Measurements from ENCODE around the gene PADI6.

The PADI6 gene

DNA sequence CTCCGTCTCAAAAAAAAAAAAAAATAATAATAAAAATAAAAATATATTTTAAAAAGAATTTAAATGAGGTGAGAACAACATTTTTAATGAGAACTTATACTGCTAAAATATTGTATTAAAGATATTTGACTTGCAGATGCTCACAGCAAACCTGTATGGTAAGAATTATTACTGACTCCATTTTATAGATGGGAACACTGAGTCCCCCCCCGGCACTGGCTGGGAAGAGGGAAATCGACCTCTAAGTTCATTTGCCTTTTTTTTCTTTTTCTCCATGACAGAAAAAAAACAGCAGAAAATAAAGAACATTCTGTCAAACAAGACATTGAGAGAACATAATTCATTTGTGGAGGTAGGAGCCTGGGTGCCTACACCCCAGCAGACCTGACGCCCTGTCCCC lies 13.4 kb upstream of the PADI6 start:
- DNase-seq, result no peak

DNA sequence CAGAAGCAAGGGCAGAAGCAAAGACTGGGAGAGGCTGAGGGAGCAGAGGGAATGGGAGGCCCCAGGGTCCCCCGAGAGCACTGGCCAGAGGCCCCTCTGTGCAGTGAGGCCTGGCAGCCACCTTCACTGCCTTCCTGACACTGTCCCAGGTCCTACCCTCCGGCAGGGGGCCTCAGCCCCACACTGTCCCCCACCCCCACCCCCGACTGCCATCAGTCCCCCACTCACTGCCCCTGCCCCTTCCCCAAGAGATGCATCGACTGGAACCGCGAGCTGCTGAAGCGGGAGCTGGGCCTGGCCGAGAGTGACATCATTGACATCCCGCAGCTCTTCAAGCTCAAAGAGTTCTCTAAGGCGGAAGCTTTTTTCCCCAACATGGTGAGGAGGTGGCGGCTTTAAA lies 13.0 kb upstream of the PADI6 start:
- no peak for DNase-seq

DNA sequence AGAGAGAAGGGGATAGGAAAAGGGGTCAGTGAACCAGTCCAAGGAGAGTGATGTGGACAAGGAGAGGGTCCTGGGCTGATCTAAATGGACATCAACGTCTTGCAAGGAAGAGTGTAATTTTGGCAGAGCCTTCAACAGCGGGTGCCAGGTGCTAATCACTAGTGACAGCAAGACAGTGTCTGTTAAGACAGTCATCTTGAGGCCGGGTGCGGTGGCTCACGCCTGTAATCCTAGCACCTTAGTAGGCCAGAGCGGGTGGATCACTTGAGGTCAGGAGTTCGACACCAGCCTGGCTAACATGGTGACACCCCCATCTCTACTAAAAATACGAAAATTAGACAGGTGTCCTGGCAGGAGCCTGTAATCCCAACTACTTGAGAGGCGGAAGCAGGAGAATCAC lies 12.2 kb upstream of the PADI6 start:
- DNase-seq, result no peak

DNA sequence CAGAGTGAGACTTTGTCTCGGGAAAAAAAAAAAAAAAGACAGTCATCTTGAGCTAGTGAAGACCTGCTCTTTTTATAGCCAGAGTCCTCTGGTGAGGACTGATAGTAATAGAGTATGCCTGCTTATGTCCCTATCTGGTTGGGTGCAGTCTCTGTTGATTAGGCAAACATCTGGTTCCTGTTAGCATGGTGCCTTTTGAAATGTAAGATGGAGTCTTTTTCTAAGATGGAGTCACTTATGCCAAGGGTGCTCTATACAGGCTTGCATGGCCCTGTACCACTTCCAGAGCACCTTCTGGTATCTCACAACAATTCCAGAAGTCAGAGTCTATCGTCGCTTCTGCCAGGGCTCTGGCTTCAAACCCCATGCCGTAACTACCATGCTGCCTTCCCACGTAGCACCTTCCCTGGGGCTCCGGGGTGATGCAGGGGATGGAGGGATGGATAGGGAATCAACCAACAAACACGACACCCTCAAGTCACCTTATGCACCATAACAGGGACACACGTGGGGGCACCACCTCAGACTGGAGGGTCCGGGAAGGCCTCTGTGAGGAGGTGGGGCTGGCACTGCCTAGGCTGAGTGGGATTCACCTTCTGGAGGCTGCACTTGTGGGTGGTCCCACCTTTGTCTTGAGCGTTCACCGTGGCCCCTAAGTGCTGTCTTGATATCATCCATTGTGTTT lies 11.6 kb upstream of the PADI6 start:
- no peak for DNase-seq

DNA sequence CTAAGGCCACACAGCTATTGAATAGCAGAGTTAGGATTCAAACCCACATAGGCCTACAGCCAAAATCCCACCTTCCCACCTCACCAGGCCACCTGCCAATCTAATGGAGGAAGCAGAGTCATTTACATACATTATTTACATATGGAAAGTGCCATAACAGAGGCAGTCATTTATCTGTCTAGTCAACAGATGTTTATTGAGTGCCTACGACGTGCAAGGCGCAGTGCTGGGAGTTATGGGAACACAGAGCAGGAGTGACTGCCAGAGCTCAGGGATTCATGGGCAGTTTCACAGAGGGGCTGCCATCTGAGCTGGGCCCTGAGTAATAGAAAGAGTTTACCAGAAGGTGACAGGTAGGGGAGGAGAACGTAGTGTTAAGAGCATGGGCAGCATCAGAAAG lies 10.3 kb upstream of the PADI6 start:
- DNase-seq, result no peak

DNA sequence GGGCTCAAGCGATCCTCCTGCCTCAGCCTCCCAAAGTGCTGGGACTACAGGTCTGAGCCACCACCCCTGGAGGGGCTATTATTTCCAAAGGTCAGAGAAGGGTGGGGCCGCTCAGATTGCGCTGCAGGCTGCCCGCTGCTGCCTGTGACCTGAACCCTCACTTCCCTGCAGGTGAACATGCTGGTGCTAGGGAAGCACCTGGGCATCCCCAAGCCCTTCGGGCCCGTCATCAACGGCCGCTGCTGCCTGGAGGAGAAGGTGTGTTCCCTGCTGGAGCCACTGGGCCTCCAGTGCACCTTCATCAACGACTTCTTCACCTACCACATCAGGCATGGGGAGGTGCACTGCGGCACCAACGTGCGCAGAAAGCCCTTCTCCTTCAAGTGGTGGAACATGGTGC lies 8.6 kb upstream of the PADI6 start:
- no peak for DNase-seq

DNA sequence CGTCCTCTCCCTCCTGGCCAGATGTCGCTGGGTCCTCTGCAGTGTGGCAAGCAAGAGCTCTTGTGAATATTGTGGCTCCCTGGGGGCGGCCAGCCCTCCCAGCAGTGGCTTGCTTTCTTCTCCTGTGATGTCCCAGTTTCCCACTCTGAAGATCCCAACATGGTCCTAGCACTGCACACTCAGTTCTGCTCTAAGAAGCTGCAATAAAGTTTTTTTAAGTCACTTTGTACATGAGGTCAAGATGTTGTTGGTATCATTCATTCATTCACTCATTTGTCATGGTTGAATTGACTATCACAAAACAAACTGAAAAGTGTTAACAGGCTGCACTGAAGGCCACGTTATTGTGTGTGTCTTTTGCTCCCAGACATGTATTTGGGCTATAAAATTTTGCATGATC lies 8.2 kb upstream of the PADI6 start:
- no peak for DNase-seq

DNA sequence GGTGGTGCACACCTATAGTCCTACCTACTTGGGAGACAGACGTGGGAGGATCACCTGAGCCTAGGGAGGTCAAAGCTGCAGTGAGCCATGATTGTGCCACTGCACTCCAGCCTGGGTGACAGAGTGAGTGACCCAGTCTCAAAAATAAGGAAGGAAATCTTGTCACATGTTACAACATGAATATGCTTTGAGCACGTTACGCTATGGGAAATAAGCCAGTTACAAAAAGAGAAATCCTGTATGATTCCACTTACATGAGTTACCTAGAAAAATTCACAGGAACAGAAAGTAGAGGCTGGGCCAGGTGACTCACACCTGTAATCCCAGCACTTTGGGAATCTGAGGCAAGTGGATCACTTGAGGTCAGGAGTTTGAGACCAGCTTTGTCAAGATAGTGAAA lies 6.7 kb upstream of the PADI6 start:
- DNase-seq, result no peak

DNA sequence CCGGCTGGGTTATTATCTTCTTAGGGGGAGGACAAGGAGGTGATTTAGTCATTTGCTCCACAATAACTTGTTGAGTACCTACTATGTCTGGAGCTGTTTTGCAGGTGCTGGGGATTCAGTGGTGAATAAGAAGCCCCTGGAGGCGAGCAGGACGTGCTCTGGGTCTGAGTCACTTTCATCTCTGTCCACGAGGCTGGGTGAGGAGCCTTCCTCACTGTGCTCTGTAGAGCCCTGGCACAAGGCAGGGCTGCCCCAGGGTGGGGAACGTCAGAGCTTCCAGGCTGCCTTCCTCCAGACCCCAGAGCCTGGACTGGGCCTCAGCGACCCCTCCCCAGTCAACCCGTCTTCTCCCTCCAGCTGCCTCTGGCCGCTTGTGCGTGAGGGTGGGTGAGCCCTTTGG lies 2.5 kb upstream of the PADI6 start:
- no peak for DNase-seq

DNA sequence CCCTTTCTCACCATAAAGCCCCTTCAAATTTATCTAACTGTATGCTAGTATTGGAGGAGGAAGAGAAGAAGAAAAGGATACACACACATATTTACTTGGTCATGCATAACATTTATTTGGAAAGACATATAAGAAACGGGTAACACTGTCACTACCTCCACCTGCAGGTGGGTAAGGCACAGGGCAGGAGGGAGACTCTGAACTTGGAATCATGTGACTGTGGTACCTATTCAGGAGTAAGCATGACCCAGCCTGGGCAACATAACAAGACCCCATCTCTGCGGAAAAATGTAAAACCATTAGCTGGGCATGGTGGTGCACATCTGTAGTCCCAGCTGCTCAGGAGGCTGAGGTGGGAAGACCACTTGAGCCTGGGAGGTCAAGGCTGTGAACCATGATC lies 1.4 kb upstream of the PADI6 start:
- no peak for DNase-seq

DNA sequence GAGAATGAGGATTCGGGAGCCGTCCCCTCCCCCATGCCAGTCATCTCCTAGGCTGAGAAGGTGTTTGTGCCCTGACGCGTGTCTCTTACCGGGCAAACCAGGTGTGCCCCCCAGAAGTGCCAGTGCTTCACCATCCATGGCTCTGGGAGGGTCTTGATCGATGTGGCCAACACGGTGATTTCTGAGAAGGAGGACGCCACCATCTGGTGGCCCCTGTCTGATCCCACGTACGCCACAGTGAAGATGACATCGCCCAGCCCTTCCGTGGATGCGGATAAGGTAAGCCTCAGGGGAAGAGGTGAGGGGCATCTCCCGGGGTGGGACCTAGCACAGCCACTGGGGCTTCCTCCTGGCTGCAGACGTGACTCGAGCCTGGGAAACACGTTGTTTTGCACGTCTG lies 959 bp downstream of the PADI6 start:
- no peak for DNase-seq

DNA sequence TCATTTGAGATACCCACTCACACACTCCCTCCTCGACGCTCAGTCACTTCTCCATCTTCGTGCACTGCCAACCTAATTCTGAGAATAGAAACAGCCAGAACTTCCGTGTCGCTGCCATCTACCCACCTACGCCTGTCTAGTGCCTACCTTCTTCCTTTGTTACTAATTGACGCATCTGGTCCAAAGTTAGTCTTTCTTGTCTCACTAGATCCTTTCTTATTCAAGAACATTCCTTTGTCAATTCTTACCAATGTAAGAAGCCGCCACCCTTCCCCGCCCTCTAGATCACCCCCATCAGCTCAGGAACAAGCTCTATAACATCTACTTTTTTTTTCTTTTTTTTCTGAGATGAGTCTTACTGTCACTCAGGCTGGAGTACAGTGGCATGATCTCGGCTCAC lies 3.7 kb downstream of the PADI6 start:
- no peak for DNase-seq

DNA sequence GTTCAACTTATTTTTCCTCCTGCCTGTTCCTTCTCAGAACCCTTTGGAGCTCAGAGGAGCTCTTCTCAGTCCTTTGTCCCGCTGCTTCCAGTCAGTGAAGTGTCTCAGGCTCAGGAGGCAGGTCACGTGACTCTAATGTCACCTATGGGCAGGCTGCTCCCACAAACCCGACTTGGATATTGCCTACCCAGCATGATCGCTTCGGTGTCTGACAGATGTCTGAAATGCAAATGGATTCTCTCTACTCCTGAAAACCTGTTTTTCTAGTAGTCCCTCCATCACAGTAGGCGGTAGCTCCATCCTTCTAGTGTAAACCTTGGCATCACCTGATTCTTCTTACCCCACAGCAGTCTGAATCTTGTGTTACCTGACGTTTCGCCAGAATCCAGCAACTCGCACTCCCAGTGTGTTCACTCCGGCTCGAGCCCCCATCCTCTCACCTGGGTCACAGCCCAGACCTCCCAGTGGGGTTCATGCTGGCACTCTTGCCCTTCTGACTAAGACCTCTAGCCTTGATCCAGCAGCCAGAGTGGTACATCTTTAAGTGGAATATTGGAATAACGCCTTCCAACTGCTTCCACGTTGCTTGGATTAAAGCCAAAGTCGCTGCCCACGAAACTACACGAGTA lies 5.4 kb downstream of the PADI6 start:
- no peak for DNase-seq

DNA sequence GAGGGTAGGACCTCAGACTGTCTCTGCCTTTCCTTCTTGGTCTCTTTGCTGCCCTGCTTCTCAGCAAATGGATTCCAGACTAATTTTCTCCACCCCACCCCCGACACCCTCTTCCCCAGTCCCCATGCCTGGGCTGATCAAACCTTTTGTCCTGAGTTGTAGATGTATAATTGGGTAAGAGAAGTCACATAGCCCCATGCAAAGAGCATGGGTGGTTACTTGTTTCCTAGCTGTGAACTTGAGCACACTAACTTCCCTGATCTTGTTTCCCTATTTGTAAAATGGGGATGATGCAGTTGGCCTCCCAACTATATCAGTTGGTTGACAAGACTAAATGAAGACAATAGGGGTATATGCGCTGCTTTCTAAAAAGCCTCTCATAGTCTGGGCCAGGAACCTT lies 9.2 kb downstream of the PADI6 start:
- no peak for DNase-seq

DNA sequence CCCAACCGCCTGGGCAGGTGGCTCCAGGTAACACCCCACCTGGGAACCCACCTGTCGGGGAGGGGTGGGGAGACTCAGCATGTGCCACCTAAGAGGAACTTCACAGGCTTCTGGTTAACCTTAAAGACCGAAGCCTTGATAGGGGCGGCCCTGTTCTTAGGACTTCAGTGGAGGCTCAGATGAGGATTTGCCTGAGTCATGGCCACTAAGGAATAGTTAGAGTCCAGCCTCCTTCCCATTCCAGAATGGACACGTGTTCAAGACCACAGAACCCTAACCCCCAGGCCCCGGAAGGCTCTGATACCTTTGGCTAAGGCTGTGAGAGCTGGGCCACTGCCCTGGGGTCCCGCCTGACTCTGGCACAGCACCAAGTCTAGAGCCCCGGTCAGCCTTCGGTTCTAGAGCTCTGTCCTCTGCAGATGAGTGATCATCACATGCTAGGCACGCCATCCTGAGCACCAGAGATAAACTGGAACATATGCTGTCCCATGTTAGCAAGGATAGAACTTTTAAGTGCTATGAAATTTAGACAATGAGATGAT lies 20.3 kb downstream of the PADI6 start:
- DNase-seq, result no peak

DNA sequence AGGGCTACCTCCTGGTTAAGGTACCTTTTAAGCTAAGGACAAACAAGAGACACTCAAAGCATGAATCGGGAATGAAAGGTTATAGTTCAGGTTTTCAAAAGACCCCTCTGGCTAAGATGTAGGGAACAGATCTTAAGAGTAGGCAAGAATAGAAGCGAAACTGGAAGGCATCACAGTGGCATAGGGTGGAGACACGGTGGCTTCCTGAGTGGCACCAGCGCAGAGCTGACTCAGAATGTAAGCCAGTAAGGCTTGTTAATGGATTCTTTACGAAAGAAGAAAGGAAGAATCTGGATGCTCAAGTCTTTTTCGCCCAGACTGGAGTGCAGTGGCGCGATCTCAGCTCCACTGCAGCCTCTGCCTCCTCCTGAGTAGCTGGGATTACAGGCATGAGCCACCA lies 21.2 kb downstream of the PADI6 start:
- DNase-seq, result no peak

DNA sequence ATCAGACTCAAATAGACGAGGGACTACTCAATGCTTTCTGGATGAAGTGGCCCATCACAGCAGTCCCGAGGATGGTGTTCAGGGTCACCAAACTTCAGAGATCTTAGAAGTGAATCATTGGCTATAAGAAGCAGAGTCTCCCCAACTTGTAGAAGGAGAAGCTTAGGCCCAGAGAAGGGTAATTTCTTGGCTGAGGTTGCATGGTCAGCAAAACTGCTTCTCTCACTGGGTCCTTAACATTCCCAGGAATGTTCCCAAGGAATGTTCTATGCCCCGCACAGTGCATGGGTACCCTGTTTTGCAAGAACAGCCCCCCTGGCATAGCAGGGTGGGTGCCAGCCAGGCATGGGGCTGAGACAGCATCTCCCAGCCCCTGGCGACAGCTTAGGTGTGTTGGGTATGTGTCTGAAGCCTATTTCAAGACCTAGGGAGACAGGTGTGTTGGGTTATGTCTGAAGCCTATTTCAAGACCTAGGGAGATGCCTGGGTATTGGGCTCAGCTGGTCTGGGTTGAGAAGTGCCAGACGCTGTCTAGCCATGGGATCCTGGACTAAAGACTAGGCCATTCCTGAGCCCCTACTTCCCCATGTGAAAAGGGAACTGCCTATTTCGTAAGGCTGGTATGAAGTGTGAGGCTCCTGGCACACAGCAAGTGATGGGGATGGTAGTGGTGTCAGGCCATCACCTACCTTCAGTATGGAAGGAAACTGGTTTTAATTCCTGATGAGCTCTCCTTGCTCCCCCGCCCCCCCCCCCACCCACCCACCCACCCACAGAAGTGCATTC lies 26.1 kb downstream of the PADI6 start:
- DNase-seq, result no peak

DNA sequence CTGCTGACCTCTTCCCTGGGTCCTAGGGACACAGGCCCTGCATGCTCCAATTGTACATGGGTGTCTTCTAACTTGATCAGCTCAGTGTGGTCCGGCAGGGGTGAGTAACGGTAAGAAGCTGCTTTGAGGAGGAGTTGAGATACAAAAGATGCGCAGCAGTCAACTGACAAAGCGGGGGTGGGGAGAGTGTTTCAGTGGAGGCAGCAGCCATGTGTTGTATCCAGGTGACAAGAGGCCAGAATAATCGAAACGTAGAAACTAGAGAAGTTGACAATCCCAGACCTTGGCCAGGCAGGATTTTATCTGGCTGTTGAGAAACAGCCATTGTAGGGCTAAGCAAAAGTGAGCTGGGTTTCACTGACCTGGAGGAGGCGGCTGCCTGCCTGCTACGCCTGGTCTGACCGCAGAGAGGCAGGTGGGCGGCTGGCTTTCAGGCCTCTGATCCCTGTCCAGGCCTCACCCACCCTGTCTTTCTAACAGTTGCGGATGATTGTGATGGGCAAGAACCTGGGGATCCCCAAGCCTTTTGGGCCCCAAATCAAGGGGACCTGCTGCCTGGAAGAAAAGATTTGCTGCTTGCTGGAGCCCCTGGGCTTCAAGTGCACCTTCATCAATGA lies 28.8 kb downstream of the PADI6 start:
- DNase-seq, result no peak

DNA sequence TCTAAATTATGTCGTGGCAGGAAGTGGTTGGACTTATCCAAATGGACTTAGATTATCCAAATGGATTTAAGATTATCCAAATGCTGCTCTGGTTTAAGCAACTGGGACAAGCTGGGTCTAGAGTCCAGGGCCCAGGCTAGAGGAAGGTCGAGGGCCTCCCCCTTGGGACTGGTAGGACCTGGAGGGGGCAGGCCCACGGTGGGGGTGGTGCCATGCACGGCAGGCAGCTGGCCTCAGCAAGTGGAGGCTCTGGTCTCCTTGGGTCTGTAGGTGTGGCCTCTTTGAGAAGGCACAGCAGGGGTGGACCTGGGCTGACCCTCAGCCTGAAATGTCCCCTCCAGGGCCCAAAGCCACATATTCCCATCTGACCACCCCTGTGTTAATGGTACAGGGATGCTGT lies 29.8 kb downstream of the PADI6 start:
- DNase-seq, result no peak

DNA sequence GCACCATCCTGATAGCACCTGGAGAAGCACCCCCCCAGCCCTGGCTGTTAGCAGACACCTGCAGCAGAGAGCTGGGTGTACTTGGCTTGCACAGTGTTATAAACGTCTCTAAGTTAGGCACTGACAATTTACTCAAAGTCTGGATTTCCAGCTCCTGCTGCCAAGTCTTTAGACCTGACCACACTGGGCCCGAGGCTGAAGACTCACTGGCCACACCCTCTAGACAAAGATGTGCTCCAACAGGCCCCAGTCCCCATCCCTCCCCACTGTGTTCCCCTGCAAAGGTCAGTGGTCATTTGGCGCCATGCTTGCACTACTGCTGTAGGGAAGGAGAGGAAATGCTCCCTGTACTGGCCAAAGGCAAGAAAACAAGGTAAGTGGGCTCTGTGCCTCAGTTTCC lies 31.1 kb downstream of the PADI6 start:
- no peak for DNase-seq

DNA sequence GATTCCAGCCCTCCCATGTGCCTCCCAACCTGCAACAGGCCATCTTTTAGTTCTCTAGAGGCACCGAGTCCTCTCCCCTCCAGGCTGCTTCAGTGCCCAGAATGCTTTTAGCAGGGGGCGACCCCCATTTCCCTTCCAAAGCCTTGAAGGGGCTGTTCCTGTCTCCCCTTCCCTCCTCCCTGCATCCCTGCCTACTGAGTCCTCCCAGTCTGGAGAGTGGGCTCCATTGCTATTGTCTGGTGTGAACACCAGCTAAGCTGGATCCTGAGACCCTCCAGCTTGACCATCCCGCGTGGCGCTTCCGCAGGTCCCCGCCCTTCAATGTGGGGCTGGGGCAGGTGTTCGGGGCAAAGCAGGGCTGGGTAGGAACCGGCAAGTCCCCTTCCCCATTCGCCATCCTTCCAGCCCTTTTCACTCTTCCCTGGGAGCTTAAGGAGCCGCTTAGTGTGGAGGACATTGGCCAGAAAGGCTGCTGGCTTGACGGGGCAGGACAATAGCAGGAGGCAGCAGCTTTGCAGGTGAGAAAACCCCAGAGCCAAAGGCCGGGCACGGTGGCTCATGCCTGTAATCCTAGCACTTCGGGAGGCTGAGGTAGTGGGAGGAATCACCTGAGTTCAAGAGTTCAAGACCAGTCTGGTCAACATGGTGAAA lies 32.2 kb downstream of the PADI6 start:
- no peak for DNase-seq

DNA sequence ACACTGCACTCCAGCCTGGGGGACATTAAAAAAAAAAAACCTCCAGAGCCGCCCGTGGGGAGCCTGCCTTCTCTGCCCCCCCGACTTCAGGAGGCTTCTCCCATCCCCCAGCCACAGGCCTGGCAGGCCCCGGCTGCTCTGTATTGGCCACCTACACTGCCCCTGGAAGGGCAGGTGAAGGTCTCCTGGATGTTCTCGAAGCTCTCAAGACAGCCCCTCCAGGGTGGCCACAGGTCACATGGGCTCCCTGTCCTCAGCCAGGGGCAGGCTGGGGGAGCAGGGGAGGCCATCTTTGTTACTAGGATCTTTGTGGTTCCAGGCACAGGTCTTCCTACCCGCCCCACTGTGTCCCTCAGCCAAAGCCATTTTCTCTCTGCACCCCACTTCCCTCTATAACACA lies 32.8 kb downstream of the PADI6 start:
- DNase-seq, result no peak
